Forelimb muscle (tissue), 1 donor: ENCODE results near the gene ROBO1. TPM values are rescaled to one million over a fixed set of nuclear protein-coding genes. Genes with fewer than 3 reads are reported as not detected.

ENCODE experiments used
- DNase-seq: peaks from one replicate; pipeline ENCODE4 v3.0.0-alpha.2; 2013; ENCODE audit warnings: low read depth
- polyA plus RNA-seq: library from polyadenylated mRNA; unstranded; fragments of 120-200 nt; gene quantifications from one replicate; pipeline ENCODE4 v1.2.1, GENCODE V29; 2013; ENCODE audit not compliant: insufficient read length

The ROBO1 gene
- polyA plus RNA-seq, 1 donor, result 35.9 TPM

DNA sequence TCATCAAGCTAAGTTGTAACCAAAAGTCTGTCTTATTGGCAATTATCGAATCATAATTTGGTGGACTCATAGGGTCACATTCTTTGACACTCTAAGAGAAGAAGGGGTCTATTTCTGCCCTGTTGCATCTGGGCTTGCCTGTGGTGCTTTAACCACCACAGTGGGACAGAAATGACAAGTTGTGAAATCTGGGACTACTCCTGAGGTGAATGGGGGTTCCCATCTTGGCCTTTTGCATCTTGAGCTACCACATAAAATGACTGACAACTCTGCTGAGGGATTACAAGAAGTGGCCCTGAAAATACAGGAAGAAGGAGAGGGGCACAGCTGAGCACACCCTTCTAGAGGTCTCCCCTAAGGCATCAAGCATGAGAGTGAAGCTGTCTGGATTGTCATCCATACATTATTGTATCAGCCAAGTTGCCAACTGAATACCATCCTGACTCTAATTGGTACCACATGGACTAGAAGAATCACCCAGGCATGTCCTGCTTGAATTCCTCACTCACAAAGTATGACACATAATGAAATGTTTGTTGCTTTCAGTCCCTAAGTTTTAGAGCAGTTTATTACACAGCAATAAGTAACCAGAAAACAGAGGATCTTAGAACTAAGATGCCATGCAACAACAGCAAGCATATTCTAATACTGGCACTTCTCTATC lies 306.5 kb downstream of the ROBO1 start:
- no peak for DNase-seq

DNA sequence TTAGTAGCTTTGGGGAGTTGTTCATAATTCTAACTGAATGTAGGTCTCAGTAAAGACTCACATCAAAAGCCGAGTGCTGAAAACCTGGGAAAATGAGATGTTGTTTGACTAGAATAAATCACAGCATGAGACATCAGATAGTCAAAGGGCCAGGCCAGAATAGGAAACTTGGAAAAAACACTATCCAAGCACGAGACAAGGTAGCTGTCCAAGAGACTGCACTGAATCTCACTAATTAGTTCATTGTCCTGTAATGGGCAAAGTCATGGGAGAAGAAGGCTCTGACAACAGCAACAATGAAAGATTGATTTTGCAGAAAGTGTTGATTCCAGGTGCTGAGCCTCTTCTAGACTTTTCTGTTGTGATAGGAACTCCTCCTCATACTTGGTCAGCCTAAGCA lies 314.2 kb downstream of the ROBO1 start:
- DNase-seq, result no peak

DNA sequence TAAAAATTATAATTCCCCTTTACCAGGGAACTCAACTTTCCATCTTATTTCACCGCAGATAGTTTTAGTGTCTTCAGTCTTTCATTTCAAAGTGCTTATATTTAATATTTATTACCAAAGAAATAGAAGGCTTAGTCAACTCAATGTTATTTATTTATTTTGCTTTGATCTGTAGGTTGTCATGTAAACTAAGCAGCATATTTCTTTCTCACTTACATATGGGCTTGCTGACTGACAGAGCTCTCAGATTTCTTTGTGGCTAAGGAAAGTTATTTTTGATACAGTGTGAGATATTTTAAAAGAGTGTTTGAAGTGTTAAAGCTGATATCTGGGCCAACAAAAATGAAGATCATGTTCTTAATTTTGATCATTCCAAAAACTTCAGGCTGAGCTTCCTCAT lies 331.4 kb downstream of the ROBO1 start:
- no peak for DNase-seq

DNA sequence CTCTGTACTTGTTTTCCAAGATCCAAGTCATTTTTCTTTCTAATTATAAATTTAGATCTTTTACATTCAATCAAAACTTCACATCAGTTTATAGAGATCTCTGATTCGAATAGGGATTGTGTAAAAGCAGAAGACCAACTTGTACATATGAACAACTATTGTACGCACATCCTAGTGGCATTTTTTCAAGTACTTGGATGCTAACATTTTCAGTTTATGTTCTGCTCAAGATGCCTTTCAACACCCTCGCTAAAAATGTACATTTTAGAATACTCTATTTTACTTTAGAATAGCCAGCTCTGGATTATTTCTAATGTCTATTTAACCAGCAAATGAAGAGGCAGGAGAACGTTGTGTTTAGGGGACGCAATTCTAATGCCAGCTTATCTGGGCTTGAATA lies 340.7 kb downstream of the ROBO1 start:
- DNase-seq, result no peak

DNA sequence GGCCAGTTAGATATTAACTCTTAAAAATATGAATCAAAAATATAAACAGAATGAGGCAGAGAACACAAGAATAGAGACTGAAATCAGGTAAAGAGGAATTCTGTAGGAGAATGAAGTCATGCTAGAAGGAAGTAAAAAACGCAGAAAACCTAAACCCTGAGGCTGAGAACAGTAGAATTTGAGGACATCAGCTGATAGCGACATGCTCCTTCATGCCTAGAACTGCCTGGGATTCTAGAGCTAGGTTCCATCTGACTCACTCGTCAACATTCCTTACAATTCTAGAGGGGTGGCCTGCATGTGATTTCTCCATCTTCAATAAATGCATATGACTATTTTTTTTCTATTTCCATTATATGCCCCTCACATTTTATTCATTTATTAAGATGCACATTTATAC lies 343.0 kb downstream of the ROBO1 start:
- no peak for DNase-seq

DNA sequence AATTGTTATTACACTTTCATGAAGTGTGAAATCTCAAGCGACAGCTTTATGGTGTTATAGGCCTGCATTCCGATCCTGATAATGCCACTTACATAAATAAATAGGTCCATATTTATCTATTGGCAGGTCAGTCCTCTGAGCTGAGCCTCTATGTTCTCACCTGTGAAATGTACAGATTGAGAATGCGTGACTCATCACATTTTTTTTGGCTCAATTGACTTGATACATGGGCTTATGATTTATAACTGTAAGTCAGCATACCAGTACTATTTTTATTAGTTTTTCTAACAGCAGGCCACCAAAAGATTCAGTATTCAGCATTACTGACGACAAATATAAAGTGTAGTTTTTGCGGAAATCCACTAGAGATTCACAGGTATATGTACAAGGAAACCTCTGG lies 344.4 kb downstream of the ROBO1 start:
- no peak for DNase-seq

DNA sequence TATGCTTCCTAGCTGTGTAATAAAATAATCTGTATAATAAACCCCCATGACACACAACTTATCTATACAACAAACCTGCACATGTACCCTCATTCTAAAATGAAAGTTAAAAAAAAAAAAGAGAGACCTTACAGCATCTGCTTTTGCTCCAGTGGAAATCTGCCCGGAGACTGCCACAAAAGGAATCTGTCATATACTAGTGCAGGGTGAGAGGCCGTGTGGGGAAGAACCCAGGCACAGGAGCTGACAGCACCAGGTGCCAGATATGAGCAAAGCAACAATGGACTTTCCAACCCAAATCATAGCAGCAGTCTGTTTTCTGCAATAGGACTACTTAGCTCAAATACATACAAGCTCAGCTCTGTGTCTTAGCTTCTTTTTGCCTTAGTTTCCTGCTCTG lies 346.5 kb downstream of the ROBO1 start:
- no peak for DNase-seq

DNA sequence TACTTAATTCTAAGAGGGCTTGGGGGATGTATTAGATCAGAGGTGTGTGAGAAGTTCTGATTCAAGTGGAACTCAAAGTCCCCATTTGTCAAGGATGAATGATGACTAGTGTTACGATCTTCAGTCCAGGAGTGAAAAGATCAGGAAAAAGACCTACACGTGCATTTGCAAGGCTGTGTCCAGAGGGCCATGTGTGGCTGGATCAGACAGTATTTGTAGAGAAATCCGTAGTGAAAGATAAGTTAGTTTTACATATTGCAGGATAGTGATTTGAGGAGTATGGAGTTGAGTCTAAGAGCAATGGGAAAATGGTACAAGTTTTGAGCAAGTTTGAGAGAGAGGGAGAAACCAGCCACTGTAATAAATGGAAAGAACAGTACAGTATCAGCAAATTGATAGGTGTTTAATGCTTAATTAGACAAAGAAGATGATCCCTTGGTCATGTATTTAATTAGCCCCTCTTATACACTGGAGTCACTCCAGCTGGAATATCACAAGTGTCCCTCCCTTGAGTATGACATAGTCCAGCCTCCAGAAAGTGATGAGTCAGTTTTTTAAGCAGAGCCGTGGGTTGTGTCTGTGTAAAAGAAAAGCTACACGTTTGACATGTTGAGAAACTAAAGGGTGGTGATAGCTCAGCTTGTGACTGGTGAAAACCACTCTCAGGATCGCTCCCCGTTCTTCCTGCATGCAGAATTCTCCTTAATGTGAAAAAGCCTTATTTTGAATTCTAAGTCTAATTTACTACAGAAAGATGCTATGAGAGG lies 348.8 kb downstream of the ROBO1 start:
- DNase-seq, result no peak

DNA sequence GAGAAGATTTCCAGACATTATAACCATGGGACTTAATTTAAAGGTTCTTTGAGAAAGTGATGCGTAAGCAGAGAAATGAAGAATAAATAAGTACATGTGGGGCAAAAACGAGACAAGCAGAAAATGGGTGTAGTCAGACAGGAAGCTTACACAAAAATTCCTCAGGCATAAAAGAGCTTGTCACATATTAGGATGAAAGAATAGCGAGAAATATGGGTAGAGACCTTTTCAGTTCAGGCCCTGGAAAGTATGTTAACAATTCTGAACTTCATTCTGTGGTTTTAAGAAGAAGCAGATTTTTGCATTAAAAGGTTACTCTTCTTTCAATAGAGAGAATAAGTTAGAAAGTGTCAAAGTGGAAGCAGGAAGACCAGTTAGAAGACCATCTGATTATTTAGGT lies 352.4 kb downstream of the ROBO1 start:
- no peak for DNase-seq

DNA sequence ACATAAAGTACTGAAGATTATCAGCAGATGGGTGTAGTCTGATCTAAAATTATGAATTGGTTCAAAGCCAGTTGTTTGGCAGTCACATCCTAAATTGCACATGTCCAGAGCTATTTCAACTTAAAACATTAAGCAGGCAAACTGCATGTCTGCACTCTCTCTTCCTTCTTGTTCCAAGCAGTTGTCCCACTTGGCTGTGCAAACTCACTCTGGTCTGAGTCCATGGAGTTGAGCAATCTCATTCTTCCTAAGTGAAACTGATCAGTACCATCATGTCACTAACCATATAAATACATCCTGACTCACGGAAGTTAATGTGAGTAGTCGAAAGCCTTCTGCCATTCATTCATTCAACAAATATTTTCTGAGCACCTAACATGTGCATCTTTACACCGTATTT lies 353.0 kb downstream of the ROBO1 start:
- peak; percentile 55 for DNase-seq

DNA sequence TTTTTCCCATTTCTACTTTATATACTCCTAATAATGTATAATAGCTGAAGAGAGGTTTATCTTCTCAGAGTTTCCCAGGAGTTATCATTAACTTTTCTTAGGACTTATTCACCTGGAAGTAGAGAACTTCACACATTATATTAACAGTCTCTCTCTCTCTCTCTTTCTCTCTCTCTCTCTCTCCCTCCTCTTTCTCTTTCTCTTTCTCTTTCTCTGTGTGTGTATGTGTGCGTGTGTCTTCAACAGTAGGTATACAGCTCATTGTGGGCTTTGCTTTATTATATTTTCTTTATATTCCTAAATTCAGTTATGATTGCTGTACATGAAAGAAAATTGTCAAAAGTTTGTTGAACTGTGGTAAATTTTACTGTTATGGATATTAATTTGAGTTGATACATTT lies 353.8 kb downstream of the ROBO1 start:
- no peak for DNase-seq

DNA sequence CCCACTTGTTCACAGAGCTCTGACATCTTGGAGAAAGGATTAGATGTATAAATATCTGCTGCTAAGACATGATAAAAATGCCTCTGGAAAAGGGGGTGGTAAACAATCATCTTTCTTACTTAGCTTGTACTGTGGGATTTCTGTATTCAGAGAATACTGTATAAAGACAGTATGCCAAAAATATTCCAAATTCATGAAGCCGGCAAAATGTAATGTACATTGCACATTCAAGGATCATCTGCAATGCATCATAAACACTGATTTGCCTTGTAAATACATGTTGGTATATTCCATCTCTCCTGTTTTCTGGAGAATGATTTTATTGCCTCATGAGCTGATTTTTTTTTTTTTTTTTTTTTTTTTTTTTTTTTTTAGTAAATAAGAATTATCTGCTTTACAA lies 355.3 kb downstream of the ROBO1 start:
- DNase-seq, result no peak

DNA sequence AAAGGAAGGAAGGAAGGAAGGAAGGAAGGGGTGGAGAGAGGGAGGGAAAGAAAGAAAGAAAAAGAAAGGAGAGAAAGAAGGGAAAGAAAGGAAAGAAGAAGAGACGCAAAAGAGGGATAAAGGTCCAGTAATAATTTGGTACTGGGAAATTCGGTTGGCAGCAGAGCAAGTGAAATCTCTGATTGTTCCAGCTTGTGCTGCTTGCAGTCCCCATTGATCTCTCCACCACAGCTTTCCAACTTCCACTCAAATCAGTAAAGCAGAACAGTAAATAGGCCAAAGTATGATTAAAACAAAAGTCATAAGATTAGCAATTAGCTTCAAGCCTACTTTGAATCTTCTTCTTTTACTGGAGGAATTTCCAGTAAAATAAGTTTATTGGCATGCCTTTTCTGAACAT lies 357.2 kb downstream of the ROBO1 start:
- DNase-seq, result no peak

DNA sequence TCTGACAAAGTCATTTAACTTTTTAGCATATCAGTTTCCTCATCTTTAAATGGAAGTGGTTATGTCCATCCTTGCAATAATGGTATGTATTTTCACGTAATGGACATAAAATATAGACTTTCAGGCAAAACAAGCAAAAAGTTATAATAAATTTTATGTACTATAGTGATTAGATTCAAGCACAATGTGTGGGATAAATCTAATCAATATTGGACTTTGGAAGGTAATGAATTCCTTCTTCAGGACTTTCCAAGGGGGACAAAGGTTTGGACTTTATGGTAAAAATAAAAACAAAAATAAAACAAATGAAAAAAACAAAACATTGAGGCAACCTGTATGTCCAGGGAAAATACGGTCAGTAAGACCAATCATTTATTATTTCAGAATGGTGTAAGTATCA lies 357.7 kb downstream of the ROBO1 start:
- no peak for DNase-seq

DNA sequence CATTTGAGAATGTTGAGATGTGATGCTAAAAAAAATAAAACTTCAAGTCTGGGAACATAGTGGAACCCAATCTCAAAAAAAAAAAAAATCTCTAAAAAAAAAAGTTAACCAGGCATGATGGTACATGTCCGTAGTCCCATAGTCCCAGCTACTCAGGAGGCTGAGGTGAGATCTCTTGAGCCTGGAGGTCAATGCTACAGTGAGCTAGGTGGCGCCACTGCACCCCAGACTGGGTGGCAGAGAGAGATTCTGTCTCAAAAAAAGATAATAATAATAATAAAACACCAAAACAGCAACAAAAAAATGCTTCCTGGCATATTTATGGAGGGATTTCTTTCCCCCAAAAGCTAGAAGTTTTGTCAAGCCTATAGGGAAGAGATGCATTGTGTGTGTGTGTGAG lies 361.6 kb downstream of the ROBO1 start:
- no peak for DNase-seq

DNA sequence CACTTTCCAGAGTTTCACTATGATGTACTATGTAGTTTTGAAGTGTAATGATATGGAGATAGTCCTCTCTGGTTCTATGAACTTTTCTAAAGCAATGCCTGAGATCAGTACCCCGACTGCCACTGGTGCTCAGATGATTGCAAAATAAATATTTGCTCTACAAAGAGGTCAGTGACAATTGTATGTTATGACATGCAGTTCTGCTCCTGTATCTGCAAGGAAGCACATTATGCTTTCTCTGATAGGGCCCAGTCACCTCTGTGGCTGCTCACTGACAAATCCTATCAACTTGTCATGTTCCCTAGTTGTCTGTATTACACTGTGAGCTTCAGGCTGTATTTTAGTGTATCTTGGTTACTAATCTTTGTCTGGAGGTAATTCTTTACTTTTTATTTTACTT lies 362.6 kb downstream of the ROBO1 start:
- no peak for DNase-seq

DNA sequence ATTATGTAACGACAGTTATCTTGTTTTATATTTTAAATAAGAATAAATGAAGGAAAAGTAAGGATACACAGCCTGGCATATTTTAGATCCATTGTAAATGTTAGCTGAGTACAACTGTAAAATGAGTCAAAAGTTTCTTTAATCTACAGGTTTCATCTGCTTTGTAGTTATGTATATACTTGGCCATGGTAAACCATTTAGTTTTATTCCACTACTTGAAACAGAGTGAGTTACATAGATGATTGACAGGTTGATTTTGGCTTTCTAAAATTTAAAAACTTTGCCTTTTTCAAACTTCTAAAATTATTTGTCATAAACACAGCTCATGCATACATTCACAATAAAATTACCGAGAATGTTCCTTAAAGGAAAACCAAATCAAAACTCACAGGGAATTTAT lies 371.2 kb downstream of the ROBO1 start:
- DNase-seq, result no peak

DNA sequence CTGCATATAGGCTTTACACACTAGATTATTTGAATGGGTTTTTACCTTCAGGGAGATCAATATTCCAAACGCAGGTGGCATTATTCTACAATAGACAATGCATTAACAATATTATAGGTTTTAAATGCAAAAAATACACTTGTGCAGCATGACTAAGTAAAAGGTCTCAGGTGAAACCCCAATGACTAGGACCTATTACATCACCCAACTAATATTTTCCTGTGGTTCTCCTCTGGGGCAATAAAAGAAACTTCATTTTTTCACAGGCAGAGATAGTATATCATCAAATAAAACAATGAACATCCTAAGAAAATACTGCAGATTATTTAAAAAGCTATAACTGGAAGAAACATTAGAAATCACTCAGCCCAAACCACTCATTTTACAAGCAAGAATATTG lies 375.3 kb downstream of the ROBO1 start:
- no peak for DNase-seq

DNA sequence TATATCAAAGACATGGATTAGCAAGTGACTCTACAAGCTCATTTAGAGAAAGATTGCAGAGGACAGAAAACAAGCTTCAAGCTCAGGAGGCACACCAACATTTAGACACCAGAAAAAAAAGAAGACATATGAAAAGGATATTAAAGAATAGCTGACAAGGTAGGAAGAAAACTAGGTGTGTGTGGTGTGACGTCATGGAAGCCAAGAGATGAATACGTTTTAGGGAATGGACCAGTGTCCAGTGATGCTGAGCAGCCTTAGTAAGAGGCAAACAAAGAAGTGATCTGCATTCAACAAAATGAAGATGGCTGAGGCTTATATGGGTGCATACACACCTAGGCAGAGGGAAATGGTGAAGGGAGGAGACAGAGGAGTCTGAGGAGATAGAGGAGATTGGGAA lies 377.4 kb downstream of the ROBO1 start:
- DNase-seq, result no peak

DNA sequence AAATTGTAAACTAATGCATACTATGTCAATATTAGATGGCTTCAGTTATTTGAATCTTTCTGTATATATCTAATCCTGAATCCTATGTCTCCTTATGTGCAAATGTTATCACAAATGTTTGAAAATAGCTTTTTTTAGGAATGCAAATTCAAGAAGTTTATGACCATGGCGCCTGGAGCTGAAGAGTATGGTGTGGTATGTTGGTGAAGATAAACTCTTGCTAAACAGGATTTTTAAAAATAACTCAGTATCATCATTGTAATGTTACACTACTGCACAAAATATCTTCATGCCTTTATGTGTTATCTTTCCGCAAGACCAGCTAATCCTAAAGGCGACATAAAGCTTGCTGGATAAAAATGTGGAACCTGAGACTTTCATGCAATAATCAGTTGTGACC lies 382.6 kb downstream of the ROBO1 start:
- DNase-seq, result no peak

DNA sequence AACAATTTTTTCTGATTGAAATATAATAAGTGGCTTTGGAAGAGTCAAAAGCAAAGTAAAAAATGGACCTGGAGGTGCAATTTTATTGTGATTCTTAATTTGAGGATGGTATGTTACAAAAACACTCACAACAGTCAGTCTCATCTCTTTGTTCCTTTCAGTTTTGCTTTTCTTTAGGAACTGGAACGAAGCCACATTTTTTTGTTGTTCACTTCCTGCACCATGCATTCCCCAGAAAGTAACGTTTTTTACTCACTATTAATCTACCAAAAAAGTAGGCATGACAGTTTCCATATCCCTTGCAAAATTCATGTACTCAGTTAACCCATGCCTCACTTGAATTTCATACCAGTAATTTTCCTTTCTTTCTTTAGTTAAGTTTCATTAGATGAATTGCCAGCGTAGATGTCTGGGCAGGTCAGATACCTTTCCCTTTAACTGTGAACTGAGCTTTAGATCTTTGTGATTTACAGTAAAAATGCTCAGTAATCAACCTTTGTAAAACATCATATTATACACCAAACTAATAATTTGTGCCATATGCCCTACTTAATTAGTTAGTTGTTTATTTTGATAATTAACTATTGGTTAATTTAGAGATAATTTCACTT lies 384.3 kb downstream of the ROBO1 start:
- DNase-seq, result no peak

DNA sequence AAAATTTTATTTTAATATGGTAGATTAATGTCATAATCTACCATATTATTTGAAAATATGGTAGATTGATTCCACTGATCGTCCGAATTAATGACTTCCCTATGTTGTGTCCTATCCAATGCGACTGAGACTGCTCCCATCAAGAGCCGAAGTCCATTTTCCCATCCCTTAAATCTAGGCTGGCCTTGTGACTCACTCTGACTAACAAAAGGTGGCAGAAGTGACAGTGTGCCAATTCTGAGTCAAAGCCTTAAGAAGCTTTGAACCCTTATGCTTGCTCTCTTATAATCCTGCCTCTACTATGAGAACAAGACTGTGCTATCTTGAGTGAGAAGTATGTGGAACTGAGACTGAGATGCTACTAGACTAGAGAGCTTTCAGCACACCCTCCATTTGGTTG lies 387.2 kb downstream of the ROBO1 start:
- DNase-seq, result no peak

DNA sequence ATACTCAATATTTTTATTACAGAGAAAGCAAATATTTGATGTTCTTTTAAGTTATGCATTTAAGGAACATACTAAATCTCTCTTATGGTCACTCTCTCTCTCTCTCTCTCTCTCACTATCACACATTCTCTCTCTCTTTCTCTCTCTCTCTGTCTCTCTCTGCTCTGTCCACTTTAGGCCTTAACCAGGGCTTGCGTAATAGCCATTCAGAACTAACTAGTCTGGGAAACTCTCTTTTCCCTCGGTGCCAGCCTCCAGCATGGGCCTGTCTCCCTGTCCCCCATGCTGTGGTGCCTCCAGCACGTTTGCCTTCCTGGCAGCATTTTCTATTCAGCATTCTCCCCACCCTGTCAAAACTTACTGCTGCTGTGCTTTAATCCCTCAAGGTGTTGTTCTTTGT lies 389.7 kb downstream of the ROBO1 start:
- DNase-seq, result no peak
